GM10248 (cell line): ENCODE results near the gene UBE2E1.

ENCODE experiments used
- CTCF ChIA-PET: fragments of 300-600 bp; sonication (Branson Sonifier 250); formaldehyde crosslinking; extraction: SDS; loops from one replicate; lab custom pipeline; 2021; ENCODE audit warnings: antibody characterized with exemption; lab: Yijun Ruan, JAX
- POLR2A ChIA-PET: fragments of 350-650 bp; sonication (Branson Sonifier 250); formaldehyde crosslinking; extraction: SDS; loops from one replicate; lab custom pipeline; 2020; ENCODE audit warnings: antibody characterized with exemption; lab: Yijun Ruan, JAX
- DNase-seq: peaks from one replicate; pipeline ENCODE4 v3.0.0; 2012; ENCODE audit errors: extremely low spot score
- TF ChIP-seq, protein P1 (sequence below): IDR thresholded peaks from 2 replicates; pipeline ENCODE4 v1.5.1; 2012; ENCODE audit warnings: mild to moderate bottlenecking, low read depth; ENCODE audit errors: extremely low read depth, missing control alignments, control extremely low read depth

UBE2E1 gene

DNA sequence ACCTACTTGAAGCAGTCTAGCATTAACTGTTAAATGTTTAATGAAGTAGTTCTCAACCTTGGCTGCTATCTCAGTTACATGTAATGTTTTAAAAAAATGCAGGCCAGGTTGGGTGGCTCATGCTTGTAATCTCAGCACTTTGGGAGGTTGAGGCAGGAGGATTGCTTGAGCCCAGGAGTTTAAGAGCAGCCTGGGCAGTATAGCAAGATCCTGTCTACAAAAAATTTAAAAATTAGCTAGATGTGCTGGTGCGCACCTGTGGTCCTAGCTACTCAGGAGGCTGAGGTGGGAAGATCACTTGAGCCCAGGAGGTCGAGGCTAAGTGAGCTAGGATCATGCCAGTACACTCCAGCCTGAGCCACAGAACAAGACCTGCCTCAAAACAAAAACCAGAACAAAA is 29.3 kb downstream of the UBE2E1 start:
- DNase-seq: no peak
- TF ChIP-seq, protein P1, sequence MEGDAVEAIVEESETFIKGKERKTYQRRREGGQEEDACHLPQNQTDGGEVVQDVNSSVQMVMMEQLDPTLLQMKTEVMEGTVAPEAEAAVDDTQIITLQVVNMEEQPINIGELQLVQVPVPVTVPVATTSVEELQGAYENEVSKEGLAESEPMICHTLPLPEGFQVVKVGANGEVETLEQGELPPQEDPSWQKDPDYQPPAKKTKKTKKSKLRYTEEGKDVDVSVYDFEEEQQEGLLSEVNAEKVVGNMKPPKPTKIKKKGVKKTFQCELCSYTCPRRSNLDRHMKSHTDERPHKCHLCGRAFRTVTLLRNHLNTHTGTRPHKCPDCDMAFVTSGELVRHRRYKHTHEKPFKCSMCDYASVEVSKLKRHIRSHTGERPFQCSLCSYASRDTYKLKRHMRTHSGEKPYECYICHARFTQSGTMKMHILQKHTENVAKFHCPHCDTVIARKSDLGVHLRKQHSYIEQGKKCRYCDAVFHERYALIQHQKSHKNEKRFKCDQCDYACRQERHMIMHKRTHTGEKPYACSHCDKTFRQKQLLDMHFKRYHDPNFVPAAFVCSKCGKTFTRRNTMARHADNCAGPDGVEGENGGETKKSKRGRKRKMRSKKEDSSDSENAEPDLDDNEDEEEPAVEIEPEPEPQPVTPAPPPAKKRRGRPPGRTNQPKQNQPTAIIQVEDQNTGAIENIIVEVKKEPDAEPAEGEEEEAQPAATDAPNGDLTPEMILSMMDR: no peak
- CTCF ChIA-PET: interaction anchor here (1.3 to 3.5 kb wide), 8 partner anchors 9 to 81 kb away, joined by 3 to 21 read pairs (median 12); no protein-coding TSS in a partner anchor
- POLR2A ChIA-PET: no interaction called here

DNA sequence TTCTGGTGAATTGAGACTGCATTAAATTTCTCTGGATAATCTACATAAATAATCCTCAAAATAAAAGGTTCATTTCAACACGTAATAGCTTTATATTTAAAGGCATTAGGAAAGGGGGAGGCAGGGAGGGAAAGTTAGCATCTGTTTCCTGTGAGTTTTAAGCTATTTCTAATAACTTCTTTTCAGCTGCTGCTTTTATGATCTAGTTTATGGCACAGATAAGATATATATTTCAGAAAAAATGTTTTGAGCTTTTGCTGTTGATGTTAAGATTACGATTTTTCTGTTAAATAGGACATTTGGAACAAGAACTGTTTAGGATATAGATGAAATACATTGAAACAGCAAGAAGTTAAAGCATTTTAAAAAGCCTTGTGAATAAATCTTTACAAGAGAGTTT is 30.0 kb downstream of the UBE2E1 start:
- POLR2A ChIA-PET: no interaction called here
- CTCF ChIA-PET: interaction anchor here (1.3 to 3.5 kb wide), 4 partner anchors 10 to 38 kb away, joined by 3 to 19 read pairs (median 8); no protein-coding TSS in a partner anchor
- no peak for DNase-seq
- TF ChIP-seq, protein P1: no peak

DNA sequence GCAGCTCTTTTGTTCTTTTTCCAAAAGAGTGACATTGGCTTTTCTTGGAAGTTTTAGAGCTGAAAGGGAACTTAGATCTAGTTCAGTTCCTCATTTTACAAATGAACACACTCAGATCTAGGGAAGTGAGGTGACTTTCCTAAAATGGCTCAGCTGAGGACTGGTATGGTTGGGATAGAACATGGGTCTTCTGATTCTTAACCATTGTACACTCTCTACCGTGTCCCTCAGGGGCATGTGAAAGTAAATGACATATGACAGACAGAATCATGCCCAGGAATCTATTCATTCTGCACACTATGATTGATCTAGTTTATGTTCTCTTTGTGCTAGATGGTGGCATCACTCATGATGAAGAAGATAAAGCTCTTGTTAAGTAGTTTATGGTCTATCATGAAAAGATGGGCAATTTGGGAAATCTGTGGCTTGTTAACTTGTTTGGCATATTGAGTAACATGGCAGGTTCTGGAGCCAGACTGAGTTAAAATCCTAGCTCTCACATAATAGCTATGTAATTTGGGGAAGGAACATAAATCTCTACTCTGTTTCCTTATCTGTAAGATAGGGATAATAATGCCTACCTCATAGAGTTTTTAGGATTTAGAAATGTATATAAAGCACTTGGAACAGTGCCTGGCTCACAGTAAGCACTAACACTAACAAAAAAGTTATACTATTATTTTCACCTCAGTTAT is 30.9 kb downstream of the UBE2E1 start:
- ChIA-PET CTCF (interaction anchor here (0.8 to 3.5 kb wide), 9 partner anchors 8 to 603 kb away, joined by 3 to 19 read pairs (median 3); no protein-coding TSS in a partner anchor), POLR2A (no interaction called here)
- no peak for DNase-seq
- TF ChIP-seq, protein P1: no peak

DNA sequence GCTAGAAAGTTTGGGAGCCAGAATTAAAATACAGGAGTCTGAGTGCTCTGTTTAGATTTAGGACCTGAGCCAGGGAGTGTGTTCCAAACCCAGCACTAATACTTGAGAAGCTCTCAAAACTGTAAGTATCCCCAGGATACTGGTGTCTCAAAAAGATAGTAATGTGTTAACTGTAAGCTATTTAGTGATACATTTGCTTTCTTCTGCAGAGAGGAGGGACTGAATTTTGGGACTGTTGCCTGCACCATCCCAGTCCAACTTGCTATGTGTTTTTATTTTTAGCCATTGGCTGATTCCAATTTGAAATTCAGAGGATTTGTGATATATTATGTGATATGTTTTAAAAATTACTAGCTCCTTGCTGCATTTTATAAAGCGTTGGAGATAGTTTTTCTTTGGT is 31.5 kb downstream of the UBE2E1 start:
- TF ChIP-seq, protein P1: no peak
- no peak for DNase-seq
- ChIA-PET POLR2A (no interaction called here), CTCF (interaction anchor here (0.8 to 3.5 kb wide), 9 partner anchors 9 to 603 kb away, joined by 3 to 19 read pairs (median 4); no protein-coding TSS in a partner anchor)

DNA sequence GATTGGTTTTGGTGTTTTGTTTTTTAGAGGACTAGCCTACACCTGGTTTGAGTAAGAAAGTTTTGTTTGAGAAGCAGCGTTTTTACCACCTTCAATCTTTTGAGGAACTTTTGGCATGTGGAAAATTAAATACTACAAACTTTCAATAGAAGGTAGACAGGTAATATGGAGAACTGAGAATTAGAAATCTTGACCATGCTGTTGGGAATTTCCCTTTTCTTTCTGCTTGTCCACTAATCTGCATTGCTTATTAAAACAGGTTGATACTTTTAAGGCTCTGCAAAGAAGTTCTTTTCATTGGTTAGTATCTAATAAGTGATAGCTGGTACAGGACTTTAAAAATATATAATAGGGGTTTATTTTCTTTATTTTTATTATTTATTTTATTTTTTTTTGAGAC is 31.9 kb downstream of the UBE2E1 start:
- POLR2A ChIA-PET: no interaction called here

DNA sequence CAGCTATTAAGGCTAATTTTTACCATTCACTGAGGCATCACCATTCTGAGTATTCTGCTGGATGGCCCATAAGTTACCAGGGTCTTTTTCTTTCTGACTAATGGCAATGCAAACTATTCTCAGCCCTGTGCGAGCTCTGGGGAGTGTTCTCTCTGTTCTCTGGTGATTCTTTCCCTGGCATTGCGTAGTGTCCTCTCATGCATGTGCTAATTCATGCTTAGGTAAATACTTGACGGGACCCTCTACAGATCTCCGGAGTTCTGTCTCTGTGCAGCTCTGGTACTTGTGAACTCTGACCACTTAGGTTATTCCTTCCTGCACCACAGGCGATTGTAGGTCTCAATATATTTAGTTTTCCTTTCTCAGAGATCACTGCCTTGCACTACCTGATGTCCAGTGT is 34.8 kb downstream of the UBE2E1 start:
- DNase-seq: no peak
- TF ChIP-seq, protein P1: no peak
- ChIA-PET POLR2A (no interaction called here), CTCF (interaction anchor here (1.3 to 2.1 kb wide), 4 partner anchors 10 to 36 kb away, joined by 3 to 8 read pairs (median 5); no protein-coding TSS in a partner anchor)

More for the DNA sequence above, 31.9 kb downstream of the UBE2E1 start:
- TF ChIP-seq, protein P1: no peak
- peak; percentile 28 for DNase-seq
- CTCF ChIA-PET: interaction anchor here (0.8 to 3.5 kb wide), 7 partner anchors 8 to 604 kb away, joined by 3 to 19 read pairs (median 4); no protein-coding TSS in a partner anchor
